ENCODE measurements around the gene MAST4. TPM values are rescaled to one million over a fixed set of nuclear protein-coding genes. Genes with fewer than 3 reads are reported as not detected.

The MAST4 gene
- total and polyA plus RNA-seq, 5 experiments from 2014 or later: 4.5 to 19.4 (median 10.3) TPM

DNA sequence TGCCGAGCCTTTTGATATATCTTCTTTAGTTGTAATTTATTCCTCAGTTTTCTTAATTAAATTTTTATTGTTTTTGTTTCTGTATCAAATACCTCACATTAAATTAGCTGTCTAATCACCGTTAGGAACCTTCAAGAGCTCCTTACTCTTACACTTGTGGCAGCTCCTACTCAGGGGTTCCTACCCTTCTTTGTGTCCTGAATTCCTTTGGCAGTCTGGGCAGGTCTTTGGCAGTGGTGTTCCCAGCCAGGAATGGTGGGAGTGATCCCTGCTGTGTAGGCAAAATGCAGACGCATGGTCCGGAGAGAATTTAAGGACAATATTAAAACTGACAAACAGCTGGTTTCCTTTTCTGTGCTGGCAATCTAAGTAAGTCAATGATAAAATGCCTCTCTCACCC, 41.8 kb downstream of the MAST4 start:
- no peak overlapping the region for H3K27ac Mint-ChIP-seq
- ATAC-seq (no peak), DNase-seq (no peak)
- no peaks in the 10 kb centered on the region for H3K9me3 Mint-ChIP-seq
- no peaks in the 10 kb centered on the region for H3K36me3 Mint-ChIP-seq
- no peaks in the 10 kb centered on the region for H3K4me1 Mint-ChIP-seq
- peaks cover 0 to 4% (median 2%) of the 10 kb centered on the region in 5 donors for H3K27me3 Mint-ChIP-seq
- POLR2A ChIA-PET: no interaction called here
- no peak overlapping the region for H3K4me3 Mint-ChIP-seq

DNA sequence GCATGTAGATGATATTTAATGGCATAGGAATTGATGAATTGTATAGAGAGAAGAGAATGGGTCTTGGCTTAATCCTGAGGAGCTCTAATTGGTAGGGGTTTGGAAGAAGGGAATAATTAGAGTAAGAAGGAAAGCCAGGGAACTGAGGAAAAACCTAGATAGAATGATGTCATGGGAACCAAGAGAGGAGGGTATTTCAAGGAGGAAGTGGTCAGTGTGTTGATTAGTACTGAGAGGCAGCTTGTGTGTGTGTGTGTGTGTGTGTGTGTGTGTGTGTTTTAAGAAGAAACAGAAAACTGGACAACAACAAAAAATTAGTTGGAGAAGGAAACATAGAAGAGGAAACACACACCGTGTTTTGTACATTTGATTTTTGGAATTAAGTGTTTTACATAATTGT, 42.8 kb downstream of the MAST4 start:
- POLR2A ChIA-PET: no interaction called here
- H3K9me3 Mint-ChIP-seq: no peaks in the 10 kb centered on the region
- H3K27me3 Mint-ChIP-seq: peaks cover 0 to 4% (median 2%) of the 10 kb centered on the region in 5 donors
- H3K36me3 Mint-ChIP-seq: no peaks in the 10 kb centered on the region
- no peak for ATAC-seq
- no peak for DNase-seq
- no peak overlapping the region for H3K27ac Mint-ChIP-seq
- no peaks in the 10 kb centered on the region for H3K4me1 Mint-ChIP-seq
- no peak overlapping the region for H3K4me3 Mint-ChIP-seq

DNA sequence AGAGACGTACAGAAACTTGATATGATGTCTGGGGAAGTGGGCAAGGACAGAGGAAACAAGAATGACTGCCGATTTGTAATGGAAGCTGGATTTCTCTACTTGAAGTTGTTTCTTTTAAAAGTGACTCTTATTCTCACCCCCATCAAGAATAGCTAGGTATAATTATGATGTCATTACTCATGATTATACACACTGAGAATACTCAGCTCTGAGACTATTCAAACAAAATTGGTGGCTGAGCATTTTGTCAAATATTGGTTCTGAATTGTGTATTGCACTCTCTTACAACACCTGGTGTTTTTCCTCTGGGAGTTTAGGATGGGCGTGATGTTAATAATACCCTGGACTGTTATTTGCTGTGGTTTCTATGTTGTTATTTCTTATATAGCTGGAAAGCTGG, 46.3 kb downstream of the MAST4 start:
- H3K36me3 Mint-ChIP-seq: no peaks in the 10 kb centered on the region
- ATAC-seq: no peak
- no peak overlapping the region for H3K4me3 Mint-ChIP-seq
- no peaks in the 10 kb centered on the region for H3K4me1 Mint-ChIP-seq
- POLR2A ChIA-PET: no interaction called here
- no peak for DNase-seq
- H3K27ac Mint-ChIP-seq: no peak overlapping the region
- H3K27me3 Mint-ChIP-seq: peaks cover 0 to 4% (median 2%) of the 10 kb centered on the region in 5 donors
- H3K9me3 Mint-ChIP-seq: no peaks in the 10 kb centered on the region

DNA sequence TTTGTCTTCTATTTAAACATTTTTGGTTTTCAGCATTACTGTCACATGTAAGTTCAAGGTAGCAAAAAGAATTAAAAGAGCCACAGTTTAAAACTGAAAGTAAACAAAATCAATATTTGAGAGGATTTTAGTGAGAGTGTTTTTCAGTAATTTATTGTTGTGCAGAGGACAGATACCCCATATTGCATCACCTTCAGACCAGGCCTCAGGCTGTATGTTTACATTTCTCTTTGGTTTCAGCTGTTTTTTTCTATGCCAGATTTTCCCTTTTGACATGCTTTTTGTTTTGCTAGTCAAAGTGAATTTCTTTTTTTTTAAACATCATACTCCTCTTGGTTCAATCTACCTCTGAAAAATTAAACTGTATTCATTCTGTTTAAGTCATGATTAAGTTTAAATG, 47.2 kb downstream of the MAST4 start:
- ATAC-seq (no peak), DNase-seq (no peak)
- H3K27me3 Mint-ChIP-seq: peaks cover 0 to 8% (median 2%) of the 10 kb centered on the region in 5 donors
- no peak overlapping the region for H3K4me3 Mint-ChIP-seq
- no peaks in the 10 kb centered on the region for H3K4me1 Mint-ChIP-seq
- H3K27ac Mint-ChIP-seq: no peak overlapping the region
- H3K9me3 Mint-ChIP-seq: no peaks in the 10 kb centered on the region
- POLR2A ChIA-PET: no interaction called here
- no peaks in the 10 kb centered on the region for H3K36me3 Mint-ChIP-seq

DNA sequence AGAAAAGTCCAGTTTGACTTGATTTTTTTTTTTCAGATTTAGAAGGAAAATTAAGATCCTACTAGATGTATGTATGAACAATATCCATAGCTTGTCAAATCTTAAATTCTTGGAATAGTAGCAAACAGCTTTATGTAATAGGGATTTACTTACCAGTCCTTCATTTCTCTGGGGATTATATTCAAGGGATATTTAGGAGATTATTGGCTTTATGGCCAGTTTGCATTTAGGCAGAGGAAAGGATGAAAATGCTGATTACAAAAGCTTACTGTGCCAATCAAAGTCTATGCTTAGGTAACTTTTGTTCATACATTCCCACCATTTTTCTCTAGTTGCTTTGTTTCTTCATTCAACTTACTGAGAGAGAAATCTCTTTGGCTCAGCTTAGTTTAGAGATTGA, 47.9 kb downstream of the MAST4 start:
- Mint-ChIP-seq H3K4me1 (no peaks in the 10 kb centered on the region), H3K9me3 (no peaks in the 10 kb centered on the region), H3K4me3 (no peak overlapping the region), H3K27me3 (peaks cover 0 to 5% (median under 1%) of the 10 kb centered on the region in 5 donors), H3K27ac (no peak overlapping the region), H3K36me3 (no peaks in the 10 kb centered on the region)
- DNase-seq: no peak
- ATAC-seq: no peak
- POLR2A ChIA-PET: no interaction called here

DNA sequence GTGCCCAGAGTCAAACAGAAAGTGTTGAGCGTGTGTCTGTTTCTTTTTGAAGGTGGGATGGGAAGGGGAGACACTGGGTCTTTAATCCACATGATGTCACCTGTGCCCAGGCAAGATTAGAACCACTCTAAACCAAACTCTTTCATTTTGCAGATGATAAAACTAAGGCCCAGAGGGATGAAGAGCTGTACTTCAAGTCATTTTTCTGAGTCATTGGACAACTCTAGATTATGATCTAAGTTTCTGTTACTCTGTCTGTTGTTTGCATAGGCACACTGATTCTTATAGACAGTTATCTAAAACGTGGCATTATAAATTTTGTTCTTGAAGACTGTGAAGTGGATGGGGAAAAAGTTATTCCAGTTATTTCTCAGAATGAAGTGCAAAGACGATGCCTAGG, 48.8 kb downstream of the MAST4 start:
- no peak overlapping the region for H3K27ac Mint-ChIP-seq
- H3K4me1 Mint-ChIP-seq: no peaks in the 10 kb centered on the region
- peaks cover 0 to 5% (median 0%) of the 10 kb centered on the region in 5 donors for H3K27me3 Mint-ChIP-seq
- no peaks in the 10 kb centered on the region for H3K9me3 Mint-ChIP-seq
- no peaks in the 10 kb centered on the region for H3K36me3 Mint-ChIP-seq
- ATAC-seq: no peak
- H3K4me3 Mint-ChIP-seq: no peak overlapping the region
- no peak for DNase-seq
- POLR2A ChIA-PET: no interaction called here

DNA sequence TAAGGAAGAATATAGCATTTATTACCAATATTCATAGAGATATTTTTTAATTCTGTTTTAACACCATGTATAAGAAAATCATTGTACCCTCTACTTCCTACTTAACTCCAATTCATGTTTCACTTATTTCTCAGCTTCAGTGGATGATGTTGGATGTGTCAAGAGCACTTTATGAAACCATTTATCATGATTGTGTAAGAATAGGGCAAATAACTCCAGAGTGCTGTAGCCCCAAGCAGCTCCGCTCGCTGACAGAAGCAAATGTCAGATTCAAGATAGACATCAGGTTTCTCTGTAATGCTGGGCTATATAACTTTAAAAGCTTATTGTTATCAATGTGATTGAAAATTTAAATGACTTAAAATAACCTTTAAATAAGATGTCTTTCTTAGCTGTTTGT, 50.4 kb downstream of the MAST4 start:
- DNase-seq: no peak
- Mint-ChIP-seq H3K27ac (no peak overlapping the region), H3K4me3 (no peak overlapping the region), H3K9me3 (peaks cover 0 to 3% (median 0%) of the 10 kb centered on the region in 9 donors), H3K4me1 (no peaks in the 10 kb centered on the region), H3K36me3 (no peaks in the 10 kb centered on the region), H3K27me3 (peaks cover 0 to 5% (median 0%) of the 10 kb centered on the region in 5 donors)
- no peak for ATAC-seq
- POLR2A ChIA-PET: no interaction called here

DNA sequence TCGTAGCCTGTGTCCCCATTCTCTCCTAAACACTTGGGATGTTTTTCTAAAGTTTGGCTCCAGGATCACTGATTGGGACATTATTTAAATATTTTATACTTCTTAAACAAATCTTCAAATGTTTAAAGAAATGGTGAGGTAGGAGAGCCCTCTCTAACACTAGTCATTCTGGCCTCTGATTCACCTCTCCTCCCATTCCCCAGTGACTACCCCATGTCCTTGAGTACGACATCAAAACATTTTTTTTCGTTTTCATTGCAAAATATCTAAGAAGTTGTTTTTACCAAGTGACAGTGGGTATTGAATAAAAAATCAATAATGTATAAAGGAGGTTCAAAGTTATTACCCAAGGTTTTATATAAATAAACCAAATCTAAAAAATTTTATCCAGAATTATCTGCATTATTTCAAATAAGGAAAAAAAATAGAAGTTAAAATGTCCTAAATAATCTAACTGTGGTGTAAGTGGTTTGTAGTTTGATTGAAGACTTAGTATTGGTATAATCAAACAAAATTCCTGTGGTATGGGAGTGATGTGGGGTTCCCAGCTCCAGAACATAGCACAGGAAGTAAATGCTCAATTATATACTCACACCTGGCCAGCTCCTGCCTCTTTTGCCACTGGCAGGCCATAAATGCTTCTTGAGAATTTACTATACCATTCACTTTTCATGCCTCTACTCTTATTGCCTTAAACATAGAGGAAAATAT, 51.1 kb downstream of the MAST4 start:
- ATAC-seq (no peak), DNase-seq (no peak)
- POLR2A ChIA-PET: no interaction called here
- no peak overlapping the region for H3K4me3 Mint-ChIP-seq
- H3K9me3 Mint-ChIP-seq: peaks cover 0 to 3% (median 0%) of the 10 kb centered on the region in 9 donors
- no peaks in the 10 kb centered on the region for H3K36me3 Mint-ChIP-seq
- H3K27me3 Mint-ChIP-seq: peaks cover 0 to 5% (median 0%) of the 10 kb centered on the region in 5 donors
- H3K27ac Mint-ChIP-seq: no peak overlapping the region
- no peaks in the 10 kb centered on the region for H3K4me1 Mint-ChIP-seq

DNA sequence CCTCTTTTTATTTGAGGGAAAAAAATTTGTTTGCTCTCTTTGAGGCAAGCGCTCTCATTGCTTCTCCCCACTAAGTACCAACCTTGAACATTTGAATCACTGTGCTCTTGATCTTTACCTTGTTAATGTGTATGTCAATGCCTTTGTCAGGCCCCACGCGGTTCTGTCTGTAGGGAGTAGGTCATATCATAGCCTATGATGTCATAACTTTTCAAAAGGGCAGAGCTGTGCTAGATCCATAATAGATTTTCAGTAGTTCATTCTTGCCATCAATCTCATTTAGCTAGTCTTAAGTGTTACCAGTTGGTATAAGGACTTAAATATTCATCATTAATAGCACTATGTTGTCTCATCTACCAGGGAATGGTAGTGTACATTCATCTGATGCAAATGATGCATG, 56.6 kb downstream of the MAST4 start:
- H3K36me3 Mint-ChIP-seq: no peaks in the 10 kb centered on the region
- POLR2A ChIA-PET: no interaction called here
- peaks cover 0 to 3% (median 0%) of the 10 kb centered on the region in 5 donors for H3K27me3 Mint-ChIP-seq
- ATAC-seq (no peak), DNase-seq (no peak)
- H3K9me3 Mint-ChIP-seq: peaks cover 0 to 6% (median 0%) of the 10 kb centered on the region in 9 donors
- H3K4me1 Mint-ChIP-seq: no peaks in the 10 kb centered on the region
- no peak overlapping the region for H3K27ac Mint-ChIP-seq
- no peak overlapping the region for H3K4me3 Mint-ChIP-seq

DNA sequence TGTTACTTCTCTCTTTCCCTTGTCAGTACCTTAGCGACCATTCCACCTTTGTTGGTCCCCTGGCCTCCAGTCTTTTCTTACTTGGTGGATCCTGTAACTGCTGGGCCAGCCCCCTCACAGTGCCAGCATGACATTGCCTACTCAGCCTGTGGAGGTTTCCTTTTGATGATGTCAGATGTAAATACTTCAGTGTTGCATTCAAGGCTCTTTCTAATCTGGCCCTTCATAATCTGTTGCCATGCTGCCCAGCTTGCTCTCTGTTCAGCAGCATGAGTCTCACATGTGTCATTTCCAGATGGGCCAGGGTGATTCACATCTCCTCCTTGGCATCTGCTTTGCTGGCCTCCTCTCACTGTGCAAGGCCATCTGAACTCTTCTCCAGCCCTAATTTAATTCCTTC, 57.1 kb downstream of the MAST4 start:
- Mint-ChIP-seq H3K36me3 (no peaks in the 10 kb centered on the region), H3K4me3 (no peak overlapping the region), H3K9me3 (peaks cover 0 to 6% (median 0%) of the 10 kb centered on the region in 9 donors), H3K27ac (no peak overlapping the region), H3K4me1 (no peaks in the 10 kb centered on the region), H3K27me3 (no peaks in the 10 kb centered on the region)
- POLR2A ChIA-PET: no interaction called here
- DNase-seq (no peak), ATAC-seq (no peak)

DNA sequence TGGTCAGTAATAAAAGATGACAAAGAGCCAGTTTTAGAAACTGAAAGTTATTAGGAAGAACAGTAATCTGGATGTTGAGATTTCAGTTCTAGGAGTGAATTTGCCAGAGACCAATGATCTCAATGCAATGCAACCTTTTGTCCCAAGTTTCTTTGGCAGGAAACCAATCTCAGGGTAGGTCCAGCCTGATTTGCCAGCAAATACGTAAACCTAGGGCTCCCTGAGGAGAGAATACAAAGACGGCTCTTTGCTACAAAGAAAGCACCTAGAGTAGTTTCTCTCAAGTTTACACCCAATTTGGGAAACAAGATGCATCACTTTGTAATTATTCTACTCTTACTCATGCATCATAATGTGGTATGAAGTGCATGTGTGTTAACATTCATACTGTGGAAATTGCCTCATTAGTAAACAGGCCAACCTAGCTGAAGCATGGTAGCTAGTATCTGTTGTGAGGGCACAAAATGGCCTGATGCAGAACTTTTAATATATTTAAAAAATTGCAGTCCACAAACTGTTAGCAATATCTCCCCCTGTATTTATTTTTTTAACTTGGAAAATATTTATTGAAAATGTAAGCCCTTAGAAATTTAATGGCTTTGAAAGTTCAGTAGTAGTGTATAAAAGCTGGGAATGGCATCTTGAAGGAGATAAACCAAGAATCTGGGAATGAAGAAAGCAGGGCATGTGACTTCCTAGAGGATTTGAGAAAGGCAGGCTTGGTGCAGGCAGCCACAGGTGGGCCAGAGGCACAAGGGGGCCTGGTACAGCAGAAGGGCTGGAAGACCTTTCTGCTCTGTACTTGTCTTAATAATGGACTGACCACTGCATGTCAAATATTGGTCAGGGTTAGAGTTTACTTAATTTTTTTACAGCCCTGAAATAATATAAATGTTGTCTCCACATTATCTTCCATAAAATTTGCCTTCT, 59.5 kb downstream of the MAST4 start:
- ATAC-seq (no peak), DNase-seq (no peak)
- Mint-ChIP-seq H3K4me3 (no peak overlapping the region), H3K27ac (no peak overlapping the region), H3K9me3 (peaks cover 0 to 6% (median 0%) of the 10 kb centered on the region in 9 donors), H3K27me3 (peaks cover 0 to 7% (median 4%) of the 10 kb centered on the region in 5 donors), H3K4me1 (no peaks in the 10 kb centered on the region), H3K36me3 (no peaks in the 10 kb centered on the region)
- POLR2A ChIA-PET: no interaction called here

DNA sequence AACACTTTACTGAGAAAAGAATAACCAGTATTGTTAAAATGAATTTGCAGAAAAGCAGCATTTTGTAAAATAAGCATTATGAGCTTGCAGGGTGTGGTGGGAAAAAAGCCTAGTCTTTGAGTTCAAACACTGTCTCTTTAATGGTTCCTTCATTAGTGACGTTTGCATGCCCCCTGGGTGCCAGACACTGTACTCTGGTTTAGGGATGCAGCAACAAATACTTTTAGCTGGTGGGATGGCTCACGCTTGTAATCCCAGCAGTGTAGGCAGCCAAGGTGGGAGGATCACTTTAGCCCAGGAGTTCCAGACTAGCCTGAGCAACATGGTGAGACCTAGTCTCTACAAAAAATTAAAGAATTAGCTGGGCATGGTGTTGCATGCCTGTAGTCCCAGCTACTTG, 62.3 kb downstream of the MAST4 start:
- Mint-ChIP-seq H3K4me3 (no peak overlapping the region), H3K9me3 (peaks cover 0 to 4% (median 0%) of the 10 kb centered on the region in 9 donors), H3K27me3 (peaks cover 1 to 9% (median 7%) of the 10 kb centered on the region in 5 donors), H3K36me3 (peaks cover 0 to 2% (median 0%) of the 10 kb centered on the region in 3 donors), H3K27ac (no peak overlapping the region), H3K4me1 (no peaks in the 10 kb centered on the region)
- no peak for ATAC-seq
- POLR2A ChIA-PET: no interaction called here
- no peak for DNase-seq

DNA sequence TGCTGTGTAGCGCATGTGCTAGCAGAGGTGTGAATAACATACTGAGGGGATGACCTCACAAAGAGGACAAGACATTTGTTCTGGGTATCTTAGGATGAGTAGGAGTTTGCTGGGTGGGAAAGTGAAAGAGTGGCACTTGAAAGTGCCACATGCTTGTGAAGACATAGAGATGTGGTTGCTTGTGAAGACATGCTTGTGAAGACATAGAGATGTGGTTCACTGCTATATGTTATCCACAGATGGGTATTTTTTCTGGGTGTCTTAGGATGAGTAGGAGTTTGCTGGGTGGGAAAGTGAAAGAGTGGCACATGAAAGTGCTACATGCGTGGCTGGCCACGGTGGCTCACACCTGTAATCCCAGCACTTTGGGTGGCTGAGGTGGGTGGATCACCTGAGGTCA, 63.6 kb downstream of the MAST4 start:
- Mint-ChIP-seq H3K27me3 (peaks cover 5 to 19% (median 14%) of the 10 kb centered on the region in 5 donors), H3K9me3 (peaks cover 0 to 14% (median 0%) of the 10 kb centered on the region in 9 donors), H3K4me3 (no peak overlapping the region), H3K4me1 (no peaks in the 10 kb centered on the region), H3K27ac (no peak overlapping the region), H3K36me3 (peaks cover 0 to 6% (median 0%) of the 10 kb centered on the region in 3 donors)
- ATAC-seq (no peak), DNase-seq (no peak)
- POLR2A ChIA-PET: no interaction called here
